Breast epithelium (tissue), 4 donors: Measurements from ENCODE around the gene KIAA0319L. TPM values are rescaled to one million over a fixed set of nuclear protein-coding genes. Genes with fewer than 3 reads are reported as not detected.

Experiments used
- DNase-seq, 2 donors: peaks; one replicate each; pipeline ENCODE4 v3.0.0-alpha.2; 2019; ENCODE audit warnings: low spot score in 2 of 2
- H3K27ac ChIP-seq, 2 donors: fragments of 200-600 bp; sonication (generic) in 1 of 2; one replicate each; pipeline ENCODE4 v1.5.1; 2016 to 2019; ENCODE audit warnings: mild to moderate bottlenecking in 1 of 2
- H3K27me3 ChIP-seq, 2 donors: fragments of 200-600 bp; sonication (generic) in 1 of 2; one replicate each; pipeline versions ENCODE4 v1.5.1 to v1.6.0; 2017 to 2019; ENCODE audit warnings: control low read depth in 1 of 2, mild to moderate bottlenecking in 1 of 2
- H3K36me3 ChIP-seq: fragments of 200-600 bp; one replicate; pipeline ENCODE4 v1.5.1; 2019
- H3K4me1 ChIP-seq, 2 donors: fragments of 200-600 bp; sonication (generic); one replicate each; pipeline ENCODE4 v1.5.1; 2016 to 2019; ENCODE audit warnings: control low read depth in 1 of 2
- H3K4me3 ChIP-seq, 3 donors: fragments of 200-600 bp; sonication (generic); 1 replicate in 2 of 3; 2 replicates in 1 of 3; pipeline ENCODE4 v1.5.1; 2016 to 2019; ENCODE audit warnings: mild to moderate bottlenecking in 3 of 3, moderate library complexity in 2 of 3
- H3K9me3 ChIP-seq, 2 donors: fragments of 200-600 bp; sonication (generic) in 1 of 2; one replicate each; pipeline ENCODE4 v1.5.1; 2016 to 2019; ENCODE audit warnings: control low read depth in 1 of 2
- POLR2A ChIP-seq: fragments of 450-650 bp; IDR thresholded peaks from one replicate; pipeline ENCODE4 v1.6.1; 2016; ENCODE audit warnings: antibody characterized with exemption, mild to moderate bottlenecking, moderate library complexity
- POLR2AphosphoS5 ChIP-seq, 3 donors: sonication (generic); formaldehyde crosslinking; IDR thresholded peaks; one replicate each; pipeline ENCODE4 v1.6.1; 2017; ENCODE audit warnings: antibody characterized with exemption in 3 of 3
- intact Hi-C: fragments of 100-400 bp; cut with DNase I; formaldehyde crosslinking; loops from one replicate; pipeline ENCODE4 v1.15.1; 2023; ENCODE audit warnings: low total_unique reads
- total RNA-seq, 3 donors: library from RNA; depleted of rRNA; stranded (reverse); fragments of >200 nt; gene quantifications; one replicate each; pipeline ENCODE4 v1.1.0, GENCODE V29; 2016
- TF ChIP-seq, protein P1 (sequence below), 3 donors: fragments of 450-650 bp; IDR thresholded peaks; one replicate each; pipeline ENCODE4 v1.5.1; 2016 to 2017; ENCODE audit warnings: antibody characterized with exemption in 3 of 3, mild to moderate bottlenecking in 3 of 3, moderate library complexity in 3 of 3

KIAA0319L gene
- total RNA-seq, 3 donors from 2014 or later: 49.0 to 104 (median 103) TPM

DNA sequence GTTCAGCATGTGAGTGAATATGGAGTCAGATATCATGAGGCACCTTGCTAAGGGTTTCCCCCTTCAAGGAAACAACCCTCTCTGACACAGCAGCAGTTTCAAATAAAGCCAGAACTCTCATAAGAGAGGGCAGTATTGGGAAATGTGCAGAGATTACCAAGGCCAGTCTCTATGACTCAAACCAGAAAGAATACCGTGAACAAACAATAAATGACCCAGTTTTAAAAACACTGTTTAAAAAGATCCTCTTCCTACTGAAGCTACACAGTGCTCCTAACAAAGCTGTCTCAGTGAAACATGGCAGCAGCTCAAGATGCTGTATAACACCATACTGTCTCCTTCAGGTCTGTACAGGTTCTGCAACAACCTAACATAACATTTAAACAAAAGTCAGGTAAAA, 102.6 kb downstream of the KIAA0319L start:
- H3K27ac ChIP-seq: peak overlapping the region; percentile 64 to 84
- no peak overlapping the region for H3K4me3 ChIP-seq
- no peaks in the 10 kb centered on the region for H3K36me3 ChIP-seq
- intact Hi-C loops: no loop called here
- H3K9me3 ChIP-seq: no peaks in the 10 kb centered on the region
- DNase-seq: no peak
- H3K27me3 ChIP-seq: no peaks in the 10 kb centered on the region
- TF ChIP-seq POLR2AphosphoS5 (IDR thresholded peaks at IDR 0.05): no peak
- TF ChIP-seq, protein P1, sequence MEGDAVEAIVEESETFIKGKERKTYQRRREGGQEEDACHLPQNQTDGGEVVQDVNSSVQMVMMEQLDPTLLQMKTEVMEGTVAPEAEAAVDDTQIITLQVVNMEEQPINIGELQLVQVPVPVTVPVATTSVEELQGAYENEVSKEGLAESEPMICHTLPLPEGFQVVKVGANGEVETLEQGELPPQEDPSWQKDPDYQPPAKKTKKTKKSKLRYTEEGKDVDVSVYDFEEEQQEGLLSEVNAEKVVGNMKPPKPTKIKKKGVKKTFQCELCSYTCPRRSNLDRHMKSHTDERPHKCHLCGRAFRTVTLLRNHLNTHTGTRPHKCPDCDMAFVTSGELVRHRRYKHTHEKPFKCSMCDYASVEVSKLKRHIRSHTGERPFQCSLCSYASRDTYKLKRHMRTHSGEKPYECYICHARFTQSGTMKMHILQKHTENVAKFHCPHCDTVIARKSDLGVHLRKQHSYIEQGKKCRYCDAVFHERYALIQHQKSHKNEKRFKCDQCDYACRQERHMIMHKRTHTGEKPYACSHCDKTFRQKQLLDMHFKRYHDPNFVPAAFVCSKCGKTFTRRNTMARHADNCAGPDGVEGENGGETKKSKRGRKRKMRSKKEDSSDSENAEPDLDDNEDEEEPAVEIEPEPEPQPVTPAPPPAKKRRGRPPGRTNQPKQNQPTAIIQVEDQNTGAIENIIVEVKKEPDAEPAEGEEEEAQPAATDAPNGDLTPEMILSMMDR (IDR thresholded peaks at IDR 0.05): no peak
- no peak for TF ChIP-seq POLR2A
- H3K4me1 ChIP-seq: peaks cover 12 to 20% of the 10 kb centered on the region in 2 donors

DNA sequence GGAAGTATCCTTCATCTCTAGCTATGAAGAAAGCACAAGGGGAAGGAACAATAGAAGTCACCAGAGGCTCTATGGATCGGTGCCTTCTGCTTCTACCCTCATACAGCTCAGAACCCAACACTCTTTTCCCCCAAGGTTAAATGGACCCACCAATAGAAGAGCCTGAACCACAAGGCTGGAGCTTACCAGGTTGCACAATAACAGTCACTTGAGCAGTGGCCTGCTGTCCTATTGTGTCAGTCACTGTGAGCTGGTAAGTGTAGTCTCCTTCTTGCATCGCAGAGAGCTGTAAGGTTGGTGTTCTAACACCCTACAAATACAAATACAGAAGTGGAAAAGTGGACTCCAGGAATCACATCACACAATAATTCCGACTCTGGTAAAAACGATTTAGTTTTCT, 103.0 kb downstream of the KIAA0319L start:
- Histone ChIP-seq H3K9me3 (no peaks in the 10 kb centered on the region), H3K4me3 (no peak overlapping the region), H3K4me1 (peaks cover 12 to 20% of the 10 kb centered on the region in 2 donors), H3K27ac (peak overlapping the region; percentile 64 to 84), H3K27me3 (no peaks in the 10 kb centered on the region), H3K36me3 (no peaks in the 10 kb centered on the region)
- no peak for DNase-seq
- intact Hi-C loops: no loop called here
- TF ChIP-seq POLR2A (no peak), POLR2AphosphoS5 (IDR thresholded peaks at IDR 0.05) (no peak)
- TF ChIP-seq, protein P1 (IDR thresholded peaks at IDR 0.05): no peak

DNA sequence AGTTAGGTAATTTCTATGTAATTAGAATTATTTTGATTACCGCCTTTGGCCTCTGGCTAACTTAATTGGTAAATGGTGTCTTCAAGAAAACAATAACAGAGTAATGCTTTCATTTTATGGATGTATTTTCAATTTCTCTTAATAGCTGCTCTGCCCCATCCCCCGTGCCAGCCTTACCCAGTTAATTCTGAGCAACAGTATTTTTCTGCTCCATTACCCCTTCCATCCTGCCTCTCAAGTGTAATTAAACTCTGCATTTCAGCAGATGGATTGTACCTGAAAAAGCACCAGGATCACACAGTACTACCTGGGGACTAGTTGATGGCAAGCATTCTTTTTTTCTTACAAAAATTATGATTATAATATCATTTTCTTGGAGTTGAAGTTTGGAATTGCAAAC, 104.2 kb downstream of the KIAA0319L start:
- peaks cover 12 to 20% of the 10 kb centered on the region in 2 donors for H3K4me1 ChIP-seq
- intact Hi-C loops: no loop called here
- no peak overlapping the region for H3K4me3 ChIP-seq
- H3K9me3 ChIP-seq: no peaks in the 10 kb centered on the region
- no peak for DNase-seq
- TF ChIP-seq POLR2A: no peak
- no peak for TF ChIP-seq POLR2AphosphoS5 (IDR thresholded peaks at IDR 0.05)
- TF ChIP-seq, protein P1 (IDR thresholded peaks at IDR 0.05): no peak
- no peaks in the 10 kb centered on the region for H3K36me3 ChIP-seq
- no peaks in the 10 kb centered on the region for H3K27me3 ChIP-seq
- peak overlapping the region; percentile 70 to 73 for H3K27ac ChIP-seq

GRCh38 chr1:35452106-35452774, 105.0 kb downstream of the KIAA0319L start:
- Histone ChIP-seq H3K4me1 (peaks cover 12 to 20% of the 10 kb centered on the region in 2 donors), H3K27me3 (no peaks in the 10 kb centered on the region), H3K4me3 (no peak overlapping the region), H3K9me3 (no peaks in the 10 kb centered on the region), H3K27ac (peak overlapping the region; percentile 70 to 73), H3K36me3 (no peaks in the 10 kb centered on the region)
- peak in 1 of 3 donors; percentile 46 for TF ChIP-seq POLR2AphosphoS5 (IDR thresholded peaks at IDR 0.05)
- TF ChIP-seq, protein P1 (IDR thresholded peaks at IDR 0.05): no peak
- intact Hi-C loops: no loop called here
- DNase-seq: peak; percentile 52 to 56

DNA sequence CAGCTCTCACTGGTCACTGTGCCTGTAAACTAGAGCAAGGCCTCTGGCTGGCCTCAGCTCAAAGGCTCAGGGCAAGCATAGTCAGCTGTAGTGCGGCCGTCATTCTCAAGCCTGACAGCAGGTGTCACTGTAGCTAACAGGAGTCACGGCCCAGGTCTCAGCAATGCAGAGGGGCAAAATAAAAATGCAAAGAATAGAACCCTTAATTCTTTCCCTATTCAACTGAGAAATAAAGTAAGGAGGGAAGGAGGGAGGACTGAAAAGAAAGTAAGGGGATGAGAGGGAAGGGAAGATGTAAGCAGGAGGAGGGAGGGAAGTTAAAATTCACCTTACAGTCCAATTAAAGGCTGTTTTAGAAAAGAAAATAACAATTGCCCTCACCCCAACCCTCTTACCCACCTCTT, 106.1 kb downstream of the KIAA0319L start:
- intact Hi-C loops: no loop called here
- H3K36me3 ChIP-seq: no peaks in the 10 kb centered on the region
- H3K9me3 ChIP-seq: no peaks in the 10 kb centered on the region
- peak; percentile 70 to 73 for DNase-seq
- H3K4me1 ChIP-seq: peaks cover 12 to 20% of the 10 kb centered on the region in 2 donors
- peak overlapping the region; percentile 70 to 73 for H3K27ac ChIP-seq
- TF ChIP-seq POLR2A: no peak
- TF ChIP-seq, protein P1 (IDR thresholded peaks at IDR 0.05): peak; percentile 64 to 91 (median 89)
- no peak for TF ChIP-seq POLR2AphosphoS5 (IDR thresholded peaks at IDR 0.05)
- H3K27me3 ChIP-seq: no peaks in the 10 kb centered on the region
- H3K4me3 ChIP-seq: no peak overlapping the region
